IPS DF 19.7 (cell line): ENCODE measurements around the gene PRKRA.
"Not testable (repeated sequence)": the region's sequence is repeated elsewhere in the genome, so short reads cannot be mapped to it uniquely, and the experiment has no call there.

ENCODE experiments used
- DNase-seq: peaks from one replicate; pipeline ENCODE4 v3.0.0-alpha.2; 2013; ENCODE audit warnings: low read depth, low spot score

Gene PRKRA

DNA sequence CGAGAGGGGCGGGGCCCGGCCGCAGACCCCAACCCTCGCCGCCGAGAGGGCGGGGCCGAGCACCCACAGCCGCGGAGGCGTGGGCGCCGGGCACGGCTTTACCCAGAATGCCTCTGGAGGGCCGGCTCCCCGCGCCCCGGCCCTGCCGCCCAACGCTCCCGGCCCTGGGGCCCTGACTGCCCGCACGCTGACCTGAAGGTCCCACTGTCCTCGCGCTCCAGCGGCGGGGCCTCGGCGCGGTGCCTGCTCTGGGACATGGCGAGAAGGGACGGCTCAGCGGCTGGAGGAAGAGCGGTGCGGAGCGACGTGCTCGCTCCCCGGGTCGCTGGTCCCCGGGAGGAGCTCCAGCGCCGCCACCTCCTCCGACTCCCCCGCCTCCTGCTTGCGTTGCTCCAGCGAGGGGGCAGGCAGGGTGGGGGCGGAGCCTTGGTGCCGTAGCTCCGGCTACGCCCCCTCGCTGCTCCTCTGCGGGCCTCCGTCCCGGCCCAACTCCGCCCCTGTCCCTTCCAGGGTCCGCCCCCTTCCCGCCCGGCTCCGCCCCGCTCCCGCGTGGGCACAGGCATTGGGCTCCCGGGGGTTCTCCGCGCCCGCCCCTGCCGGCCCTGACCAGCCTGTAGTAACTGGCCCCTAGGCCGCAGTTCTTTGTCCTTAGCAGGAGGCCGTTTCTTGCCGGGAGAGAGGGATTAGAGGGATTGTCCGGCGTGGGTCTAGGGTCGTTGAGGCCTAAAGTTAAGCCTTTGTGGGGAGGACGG, at the start of gene PRKRA, which contains the start of gene PJVK:
TSS of gene PRKRA (minus strand) at position 402 of the 752 bp plus-strand sequence. CDS start at position 257, 145 bp downstream.
TSS of gene PJVK (plus strand) at position 605 of the 752 bp plus-strand sequence. CDS start 2,032 bp downstream, outside the sequence.
- peak; percentile 59 for DNase-seq

GRCh38 chr2:178499640-178500039, 48.7 kb upstream of the PRKRA start:
- no peak for DNase-seq

GRCh38 chr2:178498137-178498536, 47.2 kb upstream of the PRKRA start:
- DNase-seq, result no peak

DNA sequence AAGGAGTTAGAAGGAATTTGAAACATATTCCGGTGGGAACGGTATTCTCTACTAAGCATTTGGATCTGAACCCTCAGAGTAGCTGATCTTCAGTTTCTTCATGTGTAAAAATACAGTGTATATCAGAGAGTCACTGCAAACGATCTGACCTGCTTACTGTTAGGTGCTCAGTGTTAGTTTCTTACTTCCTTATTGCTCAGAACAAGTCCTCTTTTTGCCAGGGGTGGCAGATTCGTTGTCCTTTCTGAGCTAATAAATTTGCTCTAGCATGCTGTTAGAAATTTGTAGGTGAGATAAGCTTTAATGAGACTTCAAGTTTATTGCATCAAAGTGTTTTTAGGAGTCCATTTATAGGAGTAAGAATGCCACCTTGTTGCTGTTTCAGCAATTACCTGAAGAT, 45.1 kb upstream of the PRKRA start:
- no peak for DNase-seq

- DNase-seq, result no peak
Observed at GRCh38 chr2:178491612-178492011, 40.6 kb upstream of the PRKRA start.

GRCh38 chr2:178485356-178485755, 34.4 kb upstream of the PRKRA start:
- DNase-seq, result no peak

DNA sequence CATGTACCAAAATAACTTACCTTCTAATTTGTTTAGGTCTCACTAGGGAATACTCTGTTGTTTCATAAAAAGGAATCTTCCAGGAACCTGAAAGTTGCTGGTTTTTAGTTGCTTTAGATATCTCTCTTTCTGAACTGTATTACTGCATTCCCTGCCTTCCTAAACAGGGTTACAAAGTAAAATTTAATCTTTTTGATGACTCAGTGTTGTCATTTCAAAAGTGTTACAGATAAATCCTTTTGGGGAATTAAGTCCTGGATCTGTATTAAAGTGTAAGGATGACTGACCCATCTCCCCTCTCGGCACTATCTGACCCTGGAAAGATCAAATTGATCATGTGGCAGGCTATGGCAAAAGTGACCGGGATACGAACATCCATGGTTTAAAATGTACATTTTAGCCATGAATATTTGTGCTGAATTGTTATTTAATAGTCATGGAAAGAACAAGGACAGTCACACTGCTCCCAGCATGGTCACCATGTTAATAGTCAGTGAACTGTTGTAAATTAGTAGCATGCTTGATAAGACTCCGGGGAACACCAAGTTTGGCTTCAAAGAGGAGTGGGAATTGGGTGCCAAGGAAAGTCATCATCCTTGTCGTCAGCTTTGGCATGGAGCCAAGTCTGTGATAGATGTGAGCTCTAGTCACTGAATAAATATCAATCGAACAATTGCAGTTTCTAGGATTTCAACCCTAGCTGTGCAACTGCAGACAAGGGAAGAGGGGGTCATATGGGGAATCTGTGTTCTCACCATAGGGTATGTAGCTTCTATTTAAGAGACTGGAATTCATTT, 33.5 kb upstream of the PRKRA start:
- no peak for DNase-seq

- no peak for DNase-seq
Observed at GRCh38 chr2:178482437-178482836, 31.5 kb upstream of the PRKRA start.

DNA sequence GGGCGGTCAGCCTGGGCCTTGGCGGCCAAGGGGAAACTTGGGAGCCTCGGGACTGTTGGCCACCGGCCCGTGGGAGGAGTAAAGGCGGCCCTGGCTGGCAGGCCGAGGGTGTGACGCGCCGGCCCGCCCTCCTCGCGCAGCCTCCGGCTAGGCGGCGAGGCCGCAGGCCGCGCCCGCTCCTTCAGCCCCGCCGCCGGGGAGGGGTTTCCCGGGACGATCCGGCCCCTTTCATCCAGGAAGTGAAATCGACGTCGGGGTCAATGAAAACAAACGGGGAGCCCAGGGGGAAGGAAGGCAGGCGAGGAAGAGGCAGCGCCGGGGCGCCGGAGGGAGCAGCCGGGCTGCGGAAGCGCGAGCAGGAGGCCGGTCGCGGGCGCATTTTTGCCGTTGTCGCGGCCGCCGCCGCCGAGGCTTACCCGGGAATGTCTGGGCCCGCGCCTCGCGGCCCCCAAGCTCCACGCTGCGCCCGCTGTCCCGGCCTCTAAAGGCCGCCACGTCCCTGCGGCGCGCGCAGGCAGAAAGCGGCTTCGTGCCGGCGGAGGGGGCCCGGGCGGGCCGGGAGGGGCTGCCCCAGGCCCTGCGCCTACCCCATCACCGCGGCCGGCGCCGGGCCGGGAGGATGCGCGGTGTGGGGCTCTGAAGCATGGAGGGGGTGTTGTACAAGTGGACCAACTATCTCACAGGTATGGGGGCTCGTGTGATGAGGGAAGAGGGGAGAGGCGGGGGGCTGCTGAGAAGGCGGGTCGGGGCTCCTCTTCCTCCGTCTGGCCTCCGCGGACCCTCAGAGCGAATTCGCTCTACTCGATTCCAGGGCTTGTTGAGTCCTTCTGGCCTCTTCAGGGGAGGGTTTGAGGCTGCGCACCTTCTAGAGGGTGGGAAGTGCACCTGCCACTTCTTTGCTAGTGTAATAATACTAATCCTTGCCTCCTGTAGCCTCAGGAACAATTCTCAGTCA, 29.5 kb upstream of the PRKRA start, which contains the start of gene PLEKHA3:
TSS of gene PLEKHA3 (plus strand) at position 231 of the 955 bp plus-strand sequence. CDS start at position 644, 413 bp downstream.
- DNase-seq, result peak; percentile 40

DNA sequence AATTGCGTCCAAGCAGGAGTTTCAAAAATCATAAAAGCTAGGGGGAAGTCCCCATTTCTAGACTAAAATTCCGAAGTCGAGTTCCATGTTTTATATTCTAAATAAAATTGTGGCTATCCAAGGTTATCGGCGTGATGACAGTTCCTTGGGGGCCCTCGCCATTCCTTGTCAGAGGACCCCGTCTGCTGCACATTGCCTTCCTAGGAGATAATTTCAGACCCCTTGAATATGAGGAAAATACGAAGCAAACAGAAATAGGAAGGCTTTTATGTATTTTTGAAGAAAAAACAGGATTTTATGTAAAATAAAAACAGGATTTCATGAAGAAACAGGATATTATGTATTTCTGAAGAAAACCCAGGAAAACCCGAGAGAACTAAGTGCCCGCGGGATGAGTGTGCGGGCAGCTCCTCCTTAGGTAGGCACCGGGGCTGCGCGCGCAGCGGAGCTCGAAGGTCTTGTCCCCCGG, 28.8 kb upstream of the PRKRA start:
- no peak for DNase-seq

DNA sequence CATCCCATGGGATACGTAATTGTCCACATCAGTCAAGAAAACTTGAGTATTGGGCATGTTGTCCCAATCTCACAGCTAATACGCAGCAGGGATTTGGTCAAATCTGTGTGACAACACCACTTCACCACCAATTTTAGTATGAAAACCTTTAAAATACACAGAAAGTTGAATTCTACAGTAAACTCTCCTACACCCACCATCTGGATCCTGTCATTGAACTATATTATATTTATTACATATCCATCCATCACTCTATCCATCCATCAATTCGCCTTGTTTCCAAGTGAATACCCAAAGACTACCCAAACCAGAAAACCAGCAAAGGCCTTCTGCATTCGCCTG, 28.3 kb upstream of the PRKRA start:
- DNase-seq, result no peak

- DNase-seq, result peak; percentile 52
Observed at GRCh38 chr2:178478439-178479274, 27.7 kb upstream of the PRKRA start, which contains the start of gene FKBP7. FKBP7 (minus strand) TSS chr2:178478600; CDS start chr2:178478499, 101 bp downstream.

DNA sequence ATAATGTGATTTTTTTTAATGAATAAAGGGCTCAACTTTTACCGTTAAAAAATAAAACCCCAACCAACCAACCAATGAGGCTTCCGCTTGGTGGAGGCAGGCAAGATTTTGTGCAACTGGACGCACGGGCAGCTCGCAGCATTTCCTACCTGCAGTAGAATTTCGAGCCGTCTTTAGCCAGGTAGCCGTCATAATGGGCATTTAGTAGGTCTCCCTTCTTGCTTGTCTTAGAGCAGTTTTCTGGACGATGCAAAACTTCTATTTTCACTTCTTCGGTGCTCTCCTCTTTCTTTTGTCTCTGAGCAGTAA, 27.1 kb upstream of the PRKRA start:
- no peak for DNase-seq

- DNase-seq, result no peak
Observed at GRCh38 chr2:178477443-178478129, 26.6 kb upstream of the PRKRA start.

DNA sequence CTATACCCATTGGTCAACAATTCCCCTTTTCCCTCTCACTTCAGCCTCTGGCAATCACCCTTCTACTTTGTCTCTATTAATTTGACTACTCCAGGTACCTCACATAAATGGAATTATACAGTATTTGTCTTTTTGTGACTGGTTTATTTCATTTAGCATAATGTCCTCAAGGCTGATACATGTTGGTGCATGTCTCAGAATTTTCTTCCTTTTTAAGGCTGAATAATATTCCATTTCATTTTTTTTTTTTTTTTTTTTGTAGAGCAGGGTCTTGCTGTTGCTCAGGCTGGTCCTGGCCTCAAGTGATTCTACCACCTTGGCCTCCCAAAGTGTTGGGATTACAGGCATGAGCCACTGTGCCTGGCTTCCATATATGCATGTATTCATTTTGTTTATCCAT, 25.5 kb upstream of the PRKRA start:
- DNase-seq, result no peak

- no peak for DNase-seq
Observed at GRCh38 chr2:178474560-178474959, 23.6 kb upstream of the PRKRA start.

GRCh38 chr2:178473931-178474330, 23.0 kb upstream of the PRKRA start:
- no peak for DNase-seq

GRCh38 chr2:178473373-178473772, 22.4 kb upstream of the PRKRA start:
- DNase-seq, result no peak

GRCh38 chr2:178471313-178471712, 20.3 kb upstream of the PRKRA start:
- DNase-seq, result not testable (repeated sequence)
